Adrenal gland (tissue), 5 donors: Measurements from ENCODE around the gene SKOR1.

Experiments
- POLR2A ChIP-seq, 2 donors: fragments of 450-650 bp; IDR thresholded peaks; one replicate each; pipeline ENCODE4 v1.6.1; 2017; ENCODE audit warnings: antibody characterized with exemption in 2 of 2, mild to moderate bottlenecking in 2 of 2, moderate library complexity in 1 of 2
- TF ChIP-seq, protein P1 (sequence below), 6 experiments: fragments of 450-650 bp in 4 of 6; fragments of 200-600 bp in 2 of 6; sonication (generic) in 1 of 6; IDR thresholded peaks; 1 replicate in 5 of 6; 2 replicates in 1 of 6; pipeline versions ENCODE4 v1.5.1 to v1.8.0; 2016 to 2021; ENCODE audit warnings: antibody characterized with exemption in 6 of 6, mild to moderate bottlenecking in 2 of 6, moderate library complexity in 1 of 6
- donor health status: DM: no; HTN: no; CAD: no.

DNA sequence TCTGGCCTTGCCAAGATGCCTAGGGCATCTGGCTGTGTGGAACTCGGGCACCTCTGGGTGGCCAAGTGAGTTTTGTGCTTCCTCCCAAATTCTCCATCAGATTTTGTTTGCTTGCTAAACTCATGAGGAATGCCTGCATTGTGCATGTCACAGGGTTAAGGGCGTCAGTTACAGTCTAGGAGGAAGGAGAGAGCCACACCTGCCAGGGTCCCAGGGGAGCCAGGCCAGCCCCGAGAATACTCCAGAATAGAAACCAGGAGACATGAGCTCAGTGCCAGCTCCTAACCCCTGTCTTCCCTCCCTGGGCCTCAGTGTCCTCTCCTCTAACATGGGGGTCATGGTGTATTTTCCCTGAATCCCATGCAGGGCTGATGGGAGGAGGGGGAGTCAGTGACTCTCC lies 22.0 kb upstream of the SKOR1 start:
- TF ChIP-seq POLR2A (IDR thresholded peaks at IDR 0.05), result no peak
- TF ChIP-seq, protein P1, sequence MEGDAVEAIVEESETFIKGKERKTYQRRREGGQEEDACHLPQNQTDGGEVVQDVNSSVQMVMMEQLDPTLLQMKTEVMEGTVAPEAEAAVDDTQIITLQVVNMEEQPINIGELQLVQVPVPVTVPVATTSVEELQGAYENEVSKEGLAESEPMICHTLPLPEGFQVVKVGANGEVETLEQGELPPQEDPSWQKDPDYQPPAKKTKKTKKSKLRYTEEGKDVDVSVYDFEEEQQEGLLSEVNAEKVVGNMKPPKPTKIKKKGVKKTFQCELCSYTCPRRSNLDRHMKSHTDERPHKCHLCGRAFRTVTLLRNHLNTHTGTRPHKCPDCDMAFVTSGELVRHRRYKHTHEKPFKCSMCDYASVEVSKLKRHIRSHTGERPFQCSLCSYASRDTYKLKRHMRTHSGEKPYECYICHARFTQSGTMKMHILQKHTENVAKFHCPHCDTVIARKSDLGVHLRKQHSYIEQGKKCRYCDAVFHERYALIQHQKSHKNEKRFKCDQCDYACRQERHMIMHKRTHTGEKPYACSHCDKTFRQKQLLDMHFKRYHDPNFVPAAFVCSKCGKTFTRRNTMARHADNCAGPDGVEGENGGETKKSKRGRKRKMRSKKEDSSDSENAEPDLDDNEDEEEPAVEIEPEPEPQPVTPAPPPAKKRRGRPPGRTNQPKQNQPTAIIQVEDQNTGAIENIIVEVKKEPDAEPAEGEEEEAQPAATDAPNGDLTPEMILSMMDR (IDR thresholded peaks at IDR 0.05), result no peak
